Omental fat pad (tissue), 4 donors: ENCODE results near the gene SYNJ2. TPM values are rescaled to one million over a fixed set of nuclear protein-coding genes. Genes with fewer than 3 reads are reported as not detected.

ENCODE experiments used
- ATAC-seq: fragments of 150-250 bp; one replicate; pipeline ENCODE4 v1.9.1; 2016; ENCODE audit warnings: mild to moderate bottlenecking, moderate library complexity; ENCODE audit not compliant: low FRiP score
- DNase-seq: peaks from one replicate; pipeline ENCODE4 v3.0.0-alpha.2; 2019; ENCODE audit warnings: low spot score
- total RNA-seq, 4 donors: library from RNA; depleted of rRNA; stranded (reverse); fragments of >200 nt; gene quantifications; one replicate each; pipeline ENCODE4 v1.1.0, GENCODE V29; 2016
- TF ChIP-seq, protein P1 (sequence below), 3 donors: fragments of 450-650 bp; IDR thresholded peaks; one replicate each; pipeline ENCODE4 v1.5.1; 2016 to 2017; ENCODE audit warnings: antibody characterized with exemption in 3 of 3, mild to moderate bottlenecking in 3 of 3, moderate library complexity in 2 of 3

The SYNJ2 gene
- total RNA-seq, 4 donors from 2014 or later: 2.3 to 27.6 (median 6.4) TPM

DNA sequence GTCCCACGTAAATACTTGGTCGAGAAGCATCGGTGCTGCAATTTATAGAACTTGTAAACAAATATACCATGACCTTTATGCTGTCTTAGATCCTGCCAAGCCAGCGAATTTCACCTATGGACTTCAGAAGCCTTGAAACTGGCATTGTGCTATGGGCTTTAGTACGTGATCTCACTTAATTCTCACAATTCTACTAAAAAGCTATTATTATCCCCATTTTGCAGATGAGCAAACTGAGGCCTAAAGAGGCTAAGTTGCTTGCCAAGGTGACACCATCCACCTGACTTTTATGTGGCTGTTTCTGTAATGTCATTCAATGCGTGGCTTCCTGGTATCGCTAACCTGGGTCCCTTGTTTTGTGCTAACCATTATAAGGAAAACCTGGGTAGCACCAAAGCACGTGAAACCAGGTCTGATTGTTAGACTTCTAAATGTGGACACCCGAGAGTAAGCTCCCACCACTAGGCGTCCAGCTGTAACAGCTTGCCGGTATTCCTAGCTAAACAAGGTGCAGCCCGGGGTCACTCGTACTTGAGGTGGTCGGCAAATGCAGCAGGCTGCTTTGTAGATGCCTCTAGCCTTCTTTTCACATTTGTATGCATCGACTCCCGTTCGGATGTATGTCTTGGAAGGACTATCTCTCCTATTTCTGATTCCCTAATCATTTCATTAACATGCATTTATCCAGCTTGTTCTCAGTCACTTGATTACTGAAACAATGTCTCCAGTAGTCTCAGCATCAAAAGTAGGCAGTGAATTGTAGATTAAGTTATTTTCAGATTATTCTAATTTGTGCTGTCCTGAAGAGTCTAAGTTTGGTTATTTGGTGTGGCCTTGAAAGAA, 1.1 kb downstream of the SYNJ2 start:
- DNase-seq: no peak
- TF ChIP-seq, protein P1, sequence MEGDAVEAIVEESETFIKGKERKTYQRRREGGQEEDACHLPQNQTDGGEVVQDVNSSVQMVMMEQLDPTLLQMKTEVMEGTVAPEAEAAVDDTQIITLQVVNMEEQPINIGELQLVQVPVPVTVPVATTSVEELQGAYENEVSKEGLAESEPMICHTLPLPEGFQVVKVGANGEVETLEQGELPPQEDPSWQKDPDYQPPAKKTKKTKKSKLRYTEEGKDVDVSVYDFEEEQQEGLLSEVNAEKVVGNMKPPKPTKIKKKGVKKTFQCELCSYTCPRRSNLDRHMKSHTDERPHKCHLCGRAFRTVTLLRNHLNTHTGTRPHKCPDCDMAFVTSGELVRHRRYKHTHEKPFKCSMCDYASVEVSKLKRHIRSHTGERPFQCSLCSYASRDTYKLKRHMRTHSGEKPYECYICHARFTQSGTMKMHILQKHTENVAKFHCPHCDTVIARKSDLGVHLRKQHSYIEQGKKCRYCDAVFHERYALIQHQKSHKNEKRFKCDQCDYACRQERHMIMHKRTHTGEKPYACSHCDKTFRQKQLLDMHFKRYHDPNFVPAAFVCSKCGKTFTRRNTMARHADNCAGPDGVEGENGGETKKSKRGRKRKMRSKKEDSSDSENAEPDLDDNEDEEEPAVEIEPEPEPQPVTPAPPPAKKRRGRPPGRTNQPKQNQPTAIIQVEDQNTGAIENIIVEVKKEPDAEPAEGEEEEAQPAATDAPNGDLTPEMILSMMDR (IDR thresholded peaks at IDR 0.05): no peak
- ATAC-seq: no peak

GRCh38 chr6:157983406-157984119, 1.9 kb downstream of the SYNJ2 start:
- TF ChIP-seq, protein P1 (IDR thresholded peaks at IDR 0.05): no peak
- DNase-seq (no peak), ATAC-seq (no peak)

DNA sequence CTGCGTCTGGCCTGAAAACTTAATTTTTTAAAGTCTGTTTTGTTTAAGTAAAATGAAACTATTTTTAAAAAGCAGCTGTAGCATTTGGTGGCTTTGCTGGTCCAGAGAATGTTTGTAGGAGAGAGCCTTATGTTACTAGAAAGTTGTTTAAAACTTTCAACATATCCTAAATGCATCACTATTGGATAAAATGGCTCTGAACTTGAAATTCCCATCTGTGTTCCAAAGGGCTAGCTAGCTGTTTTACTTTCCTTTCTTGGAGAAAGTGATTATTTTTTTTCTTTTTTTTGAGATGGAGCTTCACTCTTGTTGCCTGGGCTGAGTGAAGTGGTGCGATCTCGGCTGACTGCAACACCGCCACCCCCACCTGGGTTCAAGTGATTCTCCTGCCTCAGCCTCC, 2.5 kb downstream of the SYNJ2 start:
- ATAC-seq: no peak
- no peak for DNase-seq
- TF ChIP-seq, protein P1 (IDR thresholded peaks at IDR 0.05): no peak

GRCh38 chr6:157984686-157985225, 3.1 kb downstream of the SYNJ2 start:
- DNase-seq: no peak
- no peak for ATAC-seq
- TF ChIP-seq, protein P1 (IDR thresholded peaks at IDR 0.05): no peak

- TF ChIP-seq, protein P1 (IDR thresholded peaks at IDR 0.05): no peak
- DNase-seq (no peak), ATAC-seq (no peak)
Measured at GRCh38 chr6:157985378-157986155, 3.9 kb downstream of the SYNJ2 start.

DNA sequence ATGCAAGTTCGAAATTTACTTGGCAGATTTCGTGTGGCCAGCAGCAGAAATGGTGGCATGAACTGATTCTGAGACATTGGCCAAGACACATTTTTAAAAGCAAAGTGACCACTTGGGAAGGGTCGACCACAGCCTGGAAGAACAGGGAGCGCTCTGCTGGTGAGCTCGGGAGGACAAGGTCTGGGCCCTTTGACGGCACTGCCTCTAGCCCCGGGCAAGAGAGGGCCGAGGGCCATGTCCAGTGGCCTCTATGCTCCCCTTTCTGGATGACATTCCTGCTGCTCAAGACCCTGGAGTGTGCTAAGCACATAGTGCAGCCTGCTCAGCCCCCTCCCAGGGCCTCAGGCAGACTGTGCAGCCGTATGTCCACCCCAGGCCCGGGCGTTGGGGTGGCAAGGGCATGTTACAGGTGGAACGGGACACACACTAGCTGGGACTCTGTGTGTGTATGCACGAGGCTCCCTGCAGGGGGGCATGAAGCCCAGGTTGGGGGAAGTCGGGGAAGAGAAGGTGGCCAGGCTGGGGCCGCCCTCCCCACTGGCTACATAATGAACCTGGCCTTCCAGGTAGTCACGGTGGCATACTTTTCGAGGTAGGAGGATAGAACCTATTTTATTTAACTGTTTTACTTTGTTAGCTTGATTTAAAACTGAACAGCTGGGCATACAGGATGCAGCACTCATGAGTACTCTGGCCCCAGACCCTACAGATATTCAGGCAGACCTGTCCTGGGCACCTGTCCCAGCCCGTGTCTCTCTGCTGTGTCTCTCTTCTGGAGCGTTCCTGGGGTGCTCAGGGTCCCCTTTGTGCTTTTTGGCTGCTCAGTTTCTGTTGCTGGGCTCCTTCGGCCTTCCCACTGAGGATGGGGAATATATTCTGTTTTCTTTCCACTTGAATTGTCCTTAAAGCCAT, 6.4 kb downstream of the SYNJ2 start:
- TF ChIP-seq, protein P1 (IDR thresholded peaks at IDR 0.05): no peak
- ATAC-seq: no peak
- DNase-seq: no peak
